Suppressor macrophage treated with lipopolysaccharide for 1 hour (primary cell): ENCODE data around the gene NKAIN4.
A peak's percentile ranks its signal among the peaks of the same experiment; 100 is the strongest.

Source experiments
- DNase-seq, 3 donors: peaks; one replicate each; pipeline ENCODE4 v3.0.0-alpha.2; 2020 to 2022

NKAIN4 gene

GRCh38 chr20:63216849-63217471, 37.3 kb downstream of the NKAIN4 start:
- no peak for DNase-seq

- peak; percentile 95 to 98 (median 98) for DNase-seq
Measured at GRCh38 chr20:63216041-63216848, 38.0 kb downstream of the NKAIN4 start, which contains the start of gene YTHDF1. Gene YTHDF1 (minus strand): TSS chr20:63216131. CDS start chr20:63215892, 239 bp downstream.

- peak; percentile 57 to 73 (median 67) for DNase-seq
Measured at GRCh38 chr20:63215101-63216040, 38.9 kb downstream of the NKAIN4 start.

GRCh38 chr20:63214514-63214913, 39.7 kb downstream of the NKAIN4 start:
- no peak for DNase-seq

- DNase-seq: no peak
Measured at GRCh38 chr20:63212792-63213191, 41.5 kb downstream of the NKAIN4 start.

- no peak for DNase-seq
Measured at GRCh38 chr20:63212393-63212730, 41.9 kb downstream of the NKAIN4 start.

- DNase-seq: no peak
Measured at GRCh38 chr20:63210011-63210605, 44.2 kb downstream of the NKAIN4 start.

- no peak for DNase-seq
Measured at GRCh38 chr20:63208346-63208909, 45.8 kb downstream of the NKAIN4 start.

- no peak for DNase-seq
Measured at GRCh38 chr20:63206878-63207277, 47.4 kb downstream of the NKAIN4 start.

- no peak for DNase-seq
Measured at GRCh38 chr20:63205896-63206295, 48.4 kb downstream of the NKAIN4 start.

- no peak for DNase-seq
Measured at GRCh38 chr20:63204362-63204761, 49.9 kb downstream of the NKAIN4 start.

GRCh38 chr20:63202811-63203526, 51.3 kb downstream of the NKAIN4 start:
- DNase-seq: no peak

GRCh38 chr20:63202021-63202420, 52.2 kb downstream of the NKAIN4 start:
- no peak for DNase-seq

- no peak for DNase-seq
Measured at GRCh38 chr20:63198606-63199005, 55.7 kb downstream of the NKAIN4 start.

GRCh38 chr20:63196768-63197470, 57.3 kb downstream of the NKAIN4 start:
- no peak for DNase-seq

GRCh38 chr20:63194797-63195173, 59.5 kb downstream of the NKAIN4 start:
- no peak for DNase-seq

GRCh38 chr20:63194007-63194796, 60.1 kb downstream of the NKAIN4 start:
- no peak for DNase-seq

- no peak for DNase-seq
Measured at GRCh38 chr20:63192721-63193120, 61.5 kb downstream of the NKAIN4 start.

GRCh38 chr20:63191400-63191799, 62.9 kb downstream of the NKAIN4 start:
- DNase-seq: no peak

GRCh38 chr20:63190828-63191227, 63.4 kb downstream of the NKAIN4 start:
- no peak for DNase-seq
